ENCODE data around the gene FSCN2.

Gene FSCN2

DNA sequence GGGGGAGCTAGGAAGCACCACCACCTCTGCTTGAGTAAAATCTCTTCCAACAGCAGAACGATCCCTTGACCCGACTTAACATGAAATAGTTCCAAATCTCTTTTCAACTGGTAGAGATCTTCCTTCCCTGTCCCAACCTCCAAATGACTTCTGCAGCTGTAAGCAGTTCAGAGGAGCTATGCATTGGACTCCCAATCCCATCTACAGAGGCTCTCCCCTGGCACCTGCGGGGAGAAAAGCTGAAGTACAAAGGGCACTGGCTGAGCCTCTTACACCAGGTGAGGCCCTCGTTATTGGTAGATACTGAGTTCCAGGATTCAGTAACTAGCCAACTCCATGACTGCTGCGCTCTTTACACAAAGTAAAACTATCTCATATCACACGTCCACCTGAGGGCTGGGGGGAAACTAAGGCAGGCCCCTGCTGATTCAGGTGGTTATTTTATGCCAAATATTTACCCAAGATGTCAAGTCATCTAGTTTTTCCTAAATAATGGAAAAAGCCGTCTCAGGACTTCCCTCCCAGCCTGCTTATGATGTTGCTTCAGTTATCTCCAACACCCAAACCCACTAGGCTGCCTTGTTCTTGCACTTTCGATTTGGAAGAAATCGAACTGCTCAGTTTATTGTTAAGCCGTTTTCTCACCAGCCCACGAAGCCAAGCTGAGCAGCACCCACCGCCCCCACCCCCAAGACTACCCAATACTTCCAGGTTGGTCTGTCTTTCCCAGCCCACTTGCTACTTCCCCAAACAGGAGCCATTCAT, 18.8 kb upstream of the FSCN2 start:
- TF ChIP-seq, protein P1, sequence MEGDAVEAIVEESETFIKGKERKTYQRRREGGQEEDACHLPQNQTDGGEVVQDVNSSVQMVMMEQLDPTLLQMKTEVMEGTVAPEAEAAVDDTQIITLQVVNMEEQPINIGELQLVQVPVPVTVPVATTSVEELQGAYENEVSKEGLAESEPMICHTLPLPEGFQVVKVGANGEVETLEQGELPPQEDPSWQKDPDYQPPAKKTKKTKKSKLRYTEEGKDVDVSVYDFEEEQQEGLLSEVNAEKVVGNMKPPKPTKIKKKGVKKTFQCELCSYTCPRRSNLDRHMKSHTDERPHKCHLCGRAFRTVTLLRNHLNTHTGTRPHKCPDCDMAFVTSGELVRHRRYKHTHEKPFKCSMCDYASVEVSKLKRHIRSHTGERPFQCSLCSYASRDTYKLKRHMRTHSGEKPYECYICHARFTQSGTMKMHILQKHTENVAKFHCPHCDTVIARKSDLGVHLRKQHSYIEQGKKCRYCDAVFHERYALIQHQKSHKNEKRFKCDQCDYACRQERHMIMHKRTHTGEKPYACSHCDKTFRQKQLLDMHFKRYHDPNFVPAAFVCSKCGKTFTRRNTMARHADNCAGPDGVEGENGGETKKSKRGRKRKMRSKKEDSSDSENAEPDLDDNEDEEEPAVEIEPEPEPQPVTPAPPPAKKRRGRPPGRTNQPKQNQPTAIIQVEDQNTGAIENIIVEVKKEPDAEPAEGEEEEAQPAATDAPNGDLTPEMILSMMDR (conservative IDR thresholded peaks at IDR 0.05; ENCODE audit: low read depth), result no peak
- ChIA-PET POLR2A (ENCODE audit: low non-redundant PET) (interaction anchor here (0.7 kb wide), 1 partner anchor 401 kb away, joined by 3 read pairs; no protein-coding TSS in a partner anchor), CTCF (no interaction called here)
- DNase-seq (ENCODE audit: low spot score), result no peak
- H3K27ac ChIP-seq, result peak overlapping the region; percentile 99

DNA sequence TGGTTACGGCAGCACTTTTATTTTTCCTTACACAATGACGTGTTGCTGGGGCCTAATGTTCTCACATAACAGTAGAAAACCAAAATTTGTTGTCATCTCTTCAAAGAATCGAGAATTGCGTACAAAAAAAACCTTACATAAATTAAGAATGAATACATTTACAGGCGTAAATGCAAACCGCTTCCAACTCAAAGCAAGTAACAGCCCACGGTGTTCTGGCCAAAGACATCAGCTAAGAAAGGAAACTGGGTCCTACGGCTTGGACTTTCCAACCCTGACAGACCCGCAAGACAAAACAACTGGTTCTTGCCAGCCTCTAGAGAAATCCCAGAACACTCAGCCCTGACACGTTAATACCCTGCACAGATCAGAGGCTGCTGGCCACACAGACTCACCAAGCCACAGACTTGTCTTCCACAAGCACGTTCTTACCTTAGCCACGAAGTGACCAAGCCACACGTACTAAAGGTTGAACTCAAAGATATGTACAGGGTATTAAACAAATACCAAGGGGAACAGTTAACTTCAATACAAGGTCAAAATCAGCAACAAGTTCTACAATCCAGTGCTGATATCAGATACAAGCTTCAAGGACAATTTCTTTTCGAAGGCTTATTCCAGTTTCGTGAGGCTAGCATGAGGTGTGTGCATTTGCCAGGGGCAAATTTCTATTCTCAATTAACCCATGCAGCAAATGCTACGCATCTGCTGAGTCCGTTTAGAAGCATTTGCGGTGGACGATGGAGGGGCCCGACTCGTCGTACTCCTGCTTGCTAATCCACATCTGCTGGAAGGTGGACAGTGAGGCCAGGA, 18.0 kb upstream of the FSCN2 start:
- TF ChIP-seq, protein P1 (conservative IDR thresholded peaks at IDR 0.05; ENCODE audit: low read depth), result no peak
- CTCF ChIA-PET, result no interaction called here
- no peak for DNase-seq (ENCODE audit: low spot score)
- H3K27ac ChIP-seq, result peak overlapping the region; percentile 99
- POLR2A ChIA-PET (ENCODE audit: low non-redundant PET), result no interaction called here

DNA sequence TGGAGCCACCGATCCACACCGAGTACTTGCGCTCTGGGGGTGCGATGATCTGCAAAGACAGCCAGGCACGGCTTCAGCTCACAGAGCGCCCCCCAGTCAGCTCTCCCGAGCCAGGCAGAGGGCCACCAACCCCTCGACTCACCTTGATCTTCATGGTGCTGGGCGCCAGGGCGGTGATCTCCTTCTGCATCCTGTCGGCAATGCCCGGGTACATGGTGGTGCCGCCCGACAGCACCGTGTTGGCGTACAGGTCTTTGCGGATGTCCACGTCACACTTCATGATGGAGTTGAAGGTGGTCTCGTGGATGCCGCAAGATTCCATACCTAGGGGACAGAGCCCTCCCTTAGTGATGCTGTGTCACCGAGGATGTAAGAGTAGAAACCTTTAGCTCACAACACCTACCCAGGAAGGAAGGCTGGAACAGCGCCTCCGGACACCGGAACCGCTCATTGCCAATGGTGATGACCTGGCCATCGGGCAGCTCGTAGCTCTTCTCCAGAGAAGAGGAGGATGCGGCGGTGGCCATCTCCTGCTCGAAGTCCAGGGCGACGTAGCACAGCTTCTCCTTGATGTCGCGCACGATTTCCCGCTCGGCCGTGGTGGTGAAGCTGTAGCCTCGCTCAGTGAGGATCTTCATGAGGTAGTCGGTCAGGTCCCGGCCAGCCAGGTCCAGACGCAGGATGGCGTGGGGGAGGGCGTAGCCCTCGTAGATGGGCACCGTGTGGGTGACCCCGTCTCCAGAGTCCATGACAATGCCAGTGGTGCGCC, 17.2 kb upstream of the FSCN2 start:
- peak overlapping the region; percentile 99 for H3K27ac ChIP-seq
- CTCF ChIA-PET, result no interaction called here
- DNase-seq (ENCODE audit: low spot score), result no peak
- TF ChIP-seq, protein P1 (conservative IDR thresholded peaks at IDR 0.05; ENCODE audit: low read depth), result no peak
- POLR2A ChIA-PET (ENCODE audit: low non-redundant PET), result no interaction called here

DNA sequence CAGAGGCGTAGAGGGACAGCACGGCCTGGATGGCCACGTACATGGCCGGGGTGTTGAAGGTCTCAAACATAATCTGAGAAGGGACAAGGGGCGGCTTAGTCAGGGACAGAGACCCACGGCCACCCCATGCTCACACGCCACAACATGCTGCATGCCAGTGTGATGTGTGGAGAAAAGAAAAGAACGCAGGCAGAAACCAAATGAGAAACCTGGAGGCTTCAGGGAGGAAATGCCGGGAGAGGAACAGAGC, 16.7 kb upstream of the FSCN2 start:
- TF ChIP-seq, protein P1 (conservative IDR thresholded peaks at IDR 0.05; ENCODE audit: low read depth), result no peak
- DNase-seq (ENCODE audit: low spot score), result no peak
- ChIA-PET CTCF (no interaction called here), POLR2A (ENCODE audit: low non-redundant PET) (no interaction called here)
- peak overlapping the region; percentile 99 for H3K27ac ChIP-seq

DNA sequence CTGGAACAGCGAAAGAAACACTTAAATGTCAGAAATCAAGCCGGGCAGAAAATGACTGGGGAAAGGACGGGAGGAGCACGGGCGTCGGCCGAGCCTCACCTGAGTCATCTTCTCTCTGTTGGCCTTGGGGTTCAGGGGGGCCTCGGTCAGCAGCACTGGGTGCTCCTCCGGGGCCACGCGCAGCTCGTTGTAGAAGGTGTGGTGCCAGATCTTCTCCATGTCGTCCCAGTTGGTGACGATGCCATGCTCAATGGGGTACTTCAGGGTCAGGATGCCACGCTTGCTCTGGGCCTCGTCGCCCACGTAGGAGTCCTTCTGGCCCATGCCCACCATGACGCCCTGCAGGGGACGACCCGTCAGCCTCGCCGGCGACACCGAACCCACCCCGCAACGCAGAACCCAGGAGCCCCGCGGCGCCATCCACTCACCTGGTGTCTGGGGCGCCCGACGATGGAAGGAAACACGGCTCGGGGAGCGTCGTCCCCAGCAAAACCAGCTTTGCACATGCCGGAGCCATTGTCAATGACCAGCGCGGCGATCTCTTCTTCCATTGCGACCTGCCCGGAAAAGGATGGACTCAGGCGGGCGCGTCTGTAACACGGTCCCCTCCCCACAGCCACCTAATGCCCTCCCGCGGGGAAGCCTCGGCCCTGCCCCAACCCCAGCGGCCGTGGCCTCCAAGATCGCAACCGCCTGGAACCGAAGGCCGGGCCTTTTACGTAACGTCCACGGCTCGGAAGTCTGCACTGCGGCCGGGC, 16.2 kb upstream of the FSCN2 start:
- CTCF ChIA-PET, result no interaction called here
- TF ChIP-seq, protein P1 (conservative IDR thresholded peaks at IDR 0.05; ENCODE audit: low read depth), result no peak
- no peak for DNase-seq (ENCODE audit: low spot score)
- POLR2A ChIA-PET (ENCODE audit: low non-redundant PET), result interaction anchor here (0.6 kb wide), 1 partner anchor 20 kb away, joined by 4 read pairs; no protein-coding TSS in a partner anchor
- H3K27ac ChIP-seq, result peak overlapping the region; percentile 99
